Measurements from ENCODE around the gene TTLL9. TPM values are rescaled to one million over a fixed set of nuclear protein-coding genes. Genes with fewer than 3 reads are reported as not detected.
A peak's percentile ranks its signal among the peaks of the same experiment; 100 is the strongest.

TTLL9 gene
- total and polyA plus RNA-seq, 7 donors = 0.15 to 1.1 TPM; not detected in 5

DNA sequence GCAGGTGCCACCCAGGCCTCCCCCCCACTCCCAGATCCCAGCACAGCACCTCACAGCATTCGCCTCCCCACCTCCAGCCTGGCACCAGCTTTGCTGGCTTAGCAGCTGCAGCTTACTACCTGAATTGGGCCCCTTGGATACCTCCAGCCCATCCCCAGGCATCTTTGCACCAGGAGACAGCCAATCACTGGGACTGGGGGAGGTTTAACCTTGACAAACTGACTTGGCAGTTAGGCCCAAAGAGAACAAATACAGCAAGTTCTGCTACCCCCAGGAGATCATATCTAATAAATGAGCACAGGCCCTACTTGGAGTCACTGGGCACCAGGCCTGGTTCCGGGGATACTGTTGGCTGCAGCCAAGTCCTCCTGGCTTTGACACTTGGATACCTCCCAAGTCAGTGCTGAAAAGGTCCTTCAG lies 72.6 kb downstream of the TTLL9 start:
- peak overlapping the region in 2 of 4 donors; percentile 51 to 52 for H3K27ac ChIP-seq
- H3K4me3 ChIP-seq = no peak overlapping the region
- no peaks in the 10 kb centered on the region for H3K27me3 ChIP-seq
- WGBS, 2 donors = 85 to 92% methylated on average over 2 of the region's 2 CpGs
- peaks cover 19 to 45% (median 28%) of the 10 kb centered on the region in 4 donors for H3K36me3 ChIP-seq
- H3K9me3 ChIP-seq = no peaks in the 10 kb centered on the region
- H3K4me1 ChIP-seq = peaks cover 0 to 19% (median 14%) of the 10 kb centered on the region in 4 donors
- intact Hi-C loops (cut with DNase I) = no loop called here
- peak; percentile 72 for DNase-seq
- TF ChIP-seq POLR2A (IDR thresholded peaks at IDR 0.05) (no peak), EP300 (IDR thresholded peaks at IDR 0.05) (no peak), POLR2AphosphoS5 (IDR thresholded peaks at IDR 0.05) (no peak)
- TF ChIP-seq, protein P1, sequence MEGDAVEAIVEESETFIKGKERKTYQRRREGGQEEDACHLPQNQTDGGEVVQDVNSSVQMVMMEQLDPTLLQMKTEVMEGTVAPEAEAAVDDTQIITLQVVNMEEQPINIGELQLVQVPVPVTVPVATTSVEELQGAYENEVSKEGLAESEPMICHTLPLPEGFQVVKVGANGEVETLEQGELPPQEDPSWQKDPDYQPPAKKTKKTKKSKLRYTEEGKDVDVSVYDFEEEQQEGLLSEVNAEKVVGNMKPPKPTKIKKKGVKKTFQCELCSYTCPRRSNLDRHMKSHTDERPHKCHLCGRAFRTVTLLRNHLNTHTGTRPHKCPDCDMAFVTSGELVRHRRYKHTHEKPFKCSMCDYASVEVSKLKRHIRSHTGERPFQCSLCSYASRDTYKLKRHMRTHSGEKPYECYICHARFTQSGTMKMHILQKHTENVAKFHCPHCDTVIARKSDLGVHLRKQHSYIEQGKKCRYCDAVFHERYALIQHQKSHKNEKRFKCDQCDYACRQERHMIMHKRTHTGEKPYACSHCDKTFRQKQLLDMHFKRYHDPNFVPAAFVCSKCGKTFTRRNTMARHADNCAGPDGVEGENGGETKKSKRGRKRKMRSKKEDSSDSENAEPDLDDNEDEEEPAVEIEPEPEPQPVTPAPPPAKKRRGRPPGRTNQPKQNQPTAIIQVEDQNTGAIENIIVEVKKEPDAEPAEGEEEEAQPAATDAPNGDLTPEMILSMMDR (IDR thresholded peaks at IDR 0.05) = no peak

DNA sequence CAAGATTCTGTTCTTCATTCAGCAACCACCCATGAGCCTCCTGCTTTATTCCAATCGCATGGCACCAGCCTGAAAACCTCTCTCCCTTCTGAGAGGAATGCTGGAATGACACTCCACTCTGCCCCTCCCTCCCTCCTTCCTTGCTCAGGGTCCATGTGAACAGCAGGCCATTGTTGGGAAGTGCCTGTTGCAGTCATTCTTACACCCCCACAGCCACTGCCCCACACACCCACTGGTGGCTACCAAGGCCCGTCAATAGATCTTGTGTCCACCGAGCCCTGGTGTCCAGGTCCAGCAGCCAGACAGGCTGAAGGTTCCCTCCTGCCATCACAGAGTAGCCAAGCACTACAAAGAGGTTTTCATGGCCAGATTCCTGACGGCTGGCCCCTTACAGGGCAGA lies 74.9 kb downstream of the TTLL9 start:
- Histone ChIP-seq H3K9me3 (no peaks in the 10 kb centered on the region), H3K4me1 (peaks cover 0 to 26% (median 19%) of the 10 kb centered on the region in 4 donors), H3K4me3 (no peak overlapping the region), H3K36me3 (peaks cover 25 to 56% (median 36%) of the 10 kb centered on the region in 4 donors), H3K27ac (no peak overlapping the region), H3K27me3 (no peaks in the 10 kb centered on the region)
- DNase-seq = no peak
- intact Hi-C loops (cut with DNase I) = no loop called here
- 88 to 92% methylated on average over 4 of the region's 4 CpGs for WGBS, 2 donors
- TF ChIP-seq EP300 (IDR thresholded peaks at IDR 0.05) (no peak), POLR2AphosphoS5 (IDR thresholded peaks at IDR 0.05) (no peak), POLR2A (IDR thresholded peaks at IDR 0.05) (no peak)
- TF ChIP-seq, protein P1 (IDR thresholded peaks at IDR 0.05) = no peak

DNA sequence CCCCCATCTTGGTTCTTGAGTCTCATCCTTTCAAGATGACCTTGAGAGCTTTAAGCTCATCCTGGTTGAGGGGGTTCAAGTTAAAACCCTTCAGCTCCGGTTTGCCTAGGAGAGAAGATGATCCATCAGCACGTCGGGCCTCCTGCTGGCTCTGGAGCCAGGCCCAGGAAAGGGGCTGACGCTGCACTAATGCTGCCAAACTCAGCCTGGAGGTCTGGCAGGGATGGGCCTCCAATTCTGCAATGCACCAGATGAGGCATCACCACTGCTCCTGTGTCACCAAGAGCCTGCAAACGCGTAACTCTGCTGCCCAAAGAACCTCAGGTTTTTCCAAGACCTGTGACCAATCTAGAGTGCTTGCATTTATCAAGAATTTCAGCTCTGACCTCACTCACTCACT lies 75.4 kb downstream of the TTLL9 start:
- Histone ChIP-seq H3K9me3 (no peaks in the 10 kb centered on the region), H3K4me1 (peaks cover 0 to 31% (median 23%) of the 10 kb centered on the region in 4 donors), H3K27ac (no peak overlapping the region), H3K36me3 (peaks cover 25 to 56% (median 36%) of the 10 kb centered on the region in 4 donors), H3K27me3 (no peaks in the 10 kb centered on the region), H3K4me3 (no peak overlapping the region)
- WGBS, 2 donors = 86 to 87% methylated on average over 6 of the region's 6 CpGs
- no peak for DNase-seq
- intact Hi-C loops (cut with DNase I) = no loop called here
- TF ChIP-seq, protein P1 (IDR thresholded peaks at IDR 0.05) = no peak
- TF ChIP-seq POLR2A (IDR thresholded peaks at IDR 0.05) = no peak
- TF ChIP-seq EP300 (IDR thresholded peaks at IDR 0.05) = no peak
- TF ChIP-seq POLR2AphosphoS5 (IDR thresholded peaks at IDR 0.05) = no peak

DNA sequence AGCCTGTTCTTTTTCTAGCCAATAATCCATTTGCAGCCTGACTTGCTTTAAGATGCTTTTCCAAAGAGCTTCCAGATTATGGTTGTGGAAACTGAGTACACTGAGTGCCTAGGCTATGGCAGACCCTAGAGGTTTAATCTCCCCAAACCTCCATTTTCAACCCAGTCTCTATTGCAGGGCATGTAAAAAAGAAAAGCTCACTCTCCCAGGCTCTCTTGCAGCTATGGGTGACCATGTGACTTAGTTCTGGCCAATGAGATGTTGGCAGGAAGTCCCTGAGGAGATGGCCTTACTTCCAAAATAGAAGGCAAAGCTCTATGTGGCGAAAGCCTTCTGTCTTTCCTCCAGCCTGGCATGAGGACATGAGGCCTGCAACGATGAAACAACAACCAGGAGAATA lies 77.6 kb downstream of the TTLL9 start:
- no peaks in the 10 kb centered on the region for H3K9me3 ChIP-seq
- 97 to 99% methylated on average over 2 of the region's 2 CpGs for WGBS, 2 donors
- no peak overlapping the region for H3K4me3 ChIP-seq
- no peak for DNase-seq
- peaks cover 0 to 29% (median 26%) of the 10 kb centered on the region in 4 donors for H3K4me1 ChIP-seq
- intact Hi-C loops (cut with DNase I) = no loop called here
- peaks cover 25 to 53% (median 36%) of the 10 kb centered on the region in 4 donors for H3K36me3 ChIP-seq
- TF ChIP-seq, protein P1 (IDR thresholded peaks at IDR 0.05) = no peak
- no peak for TF ChIP-seq POLR2AphosphoS5 (IDR thresholded peaks at IDR 0.05)
- no peak for TF ChIP-seq EP300 (IDR thresholded peaks at IDR 0.05)
- no peak for TF ChIP-seq POLR2A (IDR thresholded peaks at IDR 0.05)
- no peaks in the 10 kb centered on the region for H3K27me3 ChIP-seq
- H3K27ac ChIP-seq = no peak overlapping the region
